ENCODE results near the gene GJC2.
A peak's percentile ranks its signal among the peaks of the same experiment; 100 is the strongest.

Gene GJC2

GRCh38 chr1:228136901-228137300, 12.8 kb upstream of the GJC2 start:
- Histone ChIP-seq H3K27ac (no peak overlapping the region), H3K27me3 (replicated peaks) (peaks cover 4% of the 10 kb centered on the region), H3K36me3 (replicated peaks) (peaks cover 1% of the 10 kb centered on the region), H3K4me3 (ENCODE audit: low read depth, low read length) (no peak overlapping the region)
- DNase-seq = no peak
- in situ Hi-C loops (cut with HindIII; ENCODE audit: low pct_ligation_motif_present, low sequenced_read_pairs) = no loop called here
- TF ChIP-seq, protein P1, sequence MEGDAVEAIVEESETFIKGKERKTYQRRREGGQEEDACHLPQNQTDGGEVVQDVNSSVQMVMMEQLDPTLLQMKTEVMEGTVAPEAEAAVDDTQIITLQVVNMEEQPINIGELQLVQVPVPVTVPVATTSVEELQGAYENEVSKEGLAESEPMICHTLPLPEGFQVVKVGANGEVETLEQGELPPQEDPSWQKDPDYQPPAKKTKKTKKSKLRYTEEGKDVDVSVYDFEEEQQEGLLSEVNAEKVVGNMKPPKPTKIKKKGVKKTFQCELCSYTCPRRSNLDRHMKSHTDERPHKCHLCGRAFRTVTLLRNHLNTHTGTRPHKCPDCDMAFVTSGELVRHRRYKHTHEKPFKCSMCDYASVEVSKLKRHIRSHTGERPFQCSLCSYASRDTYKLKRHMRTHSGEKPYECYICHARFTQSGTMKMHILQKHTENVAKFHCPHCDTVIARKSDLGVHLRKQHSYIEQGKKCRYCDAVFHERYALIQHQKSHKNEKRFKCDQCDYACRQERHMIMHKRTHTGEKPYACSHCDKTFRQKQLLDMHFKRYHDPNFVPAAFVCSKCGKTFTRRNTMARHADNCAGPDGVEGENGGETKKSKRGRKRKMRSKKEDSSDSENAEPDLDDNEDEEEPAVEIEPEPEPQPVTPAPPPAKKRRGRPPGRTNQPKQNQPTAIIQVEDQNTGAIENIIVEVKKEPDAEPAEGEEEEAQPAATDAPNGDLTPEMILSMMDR (IDR thresholded peaks at IDR 0.05; ENCODE audit: low read depth, low read length, missing control alignments) = no peak

- no peak for DNase-seq
- H3K27me3 ChIP-seq (replicated peaks) = peaks cover 4% of the 10 kb centered on the region
- peaks cover 5% of the 10 kb centered on the region for H3K36me3 ChIP-seq (replicated peaks)
- peak overlapping the region; percentile 89 for H3K27ac ChIP-seq
- H3K4me3 ChIP-seq (ENCODE audit: low read depth, low read length) = peak overlapping the region; percentile 93
- in situ Hi-C loops (cut with HindIII; ENCODE audit: low pct_ligation_motif_present, low sequenced_read_pairs) = no loop called here
- TF ChIP-seq, protein P1 (IDR thresholded peaks at IDR 0.05; ENCODE audit: low read depth, low read length, missing control alignments) = no peak
Measured at GRCh38 chr1:228139406-228139930, 10.3 kb upstream of the GJC2 start.

GRCh38 chr1:228139931-228140723, 9.6 kb upstream of the GJC2 start, which contains the start of gene GUK1:
Gene GUK1 (plus strand): TSS chr1:228140279. CDS start chr1:228140303, 24 bp downstream.
- peak within 1 kb of the TSS; percentile 89 for H3K27ac ChIP-seq
- H3K36me3 ChIP-seq (replicated peaks) = peaks cover 5% of the 10 kb centered on the region
- in situ Hi-C loops (cut with HindIII; ENCODE audit: low pct_ligation_motif_present, low sequenced_read_pairs) = no loop called here
- peak; percentile 100 for DNase-seq
- H3K27me3 ChIP-seq (replicated peaks) = peaks cover 4% of the 10 kb centered on the region
- peak within 1 kb of the TSS; percentile 93 for H3K4me3 ChIP-seq (ENCODE audit: low read depth, low read length)
- TF ChIP-seq, protein P1 (IDR thresholded peaks at IDR 0.05; ENCODE audit: low read depth, low read length, missing control alignments) = peak; percentile 20

- in situ Hi-C loops (cut with HindIII; ENCODE audit: low pct_ligation_motif_present, low sequenced_read_pairs) = no loop called here
- H3K4me3 ChIP-seq (ENCODE audit: low read depth, low read length) = peak overlapping the region; percentile 93
Measured at GRCh38 chr1:228140724-228141225, 9.0 kb upstream of the GJC2 start.

DNA sequence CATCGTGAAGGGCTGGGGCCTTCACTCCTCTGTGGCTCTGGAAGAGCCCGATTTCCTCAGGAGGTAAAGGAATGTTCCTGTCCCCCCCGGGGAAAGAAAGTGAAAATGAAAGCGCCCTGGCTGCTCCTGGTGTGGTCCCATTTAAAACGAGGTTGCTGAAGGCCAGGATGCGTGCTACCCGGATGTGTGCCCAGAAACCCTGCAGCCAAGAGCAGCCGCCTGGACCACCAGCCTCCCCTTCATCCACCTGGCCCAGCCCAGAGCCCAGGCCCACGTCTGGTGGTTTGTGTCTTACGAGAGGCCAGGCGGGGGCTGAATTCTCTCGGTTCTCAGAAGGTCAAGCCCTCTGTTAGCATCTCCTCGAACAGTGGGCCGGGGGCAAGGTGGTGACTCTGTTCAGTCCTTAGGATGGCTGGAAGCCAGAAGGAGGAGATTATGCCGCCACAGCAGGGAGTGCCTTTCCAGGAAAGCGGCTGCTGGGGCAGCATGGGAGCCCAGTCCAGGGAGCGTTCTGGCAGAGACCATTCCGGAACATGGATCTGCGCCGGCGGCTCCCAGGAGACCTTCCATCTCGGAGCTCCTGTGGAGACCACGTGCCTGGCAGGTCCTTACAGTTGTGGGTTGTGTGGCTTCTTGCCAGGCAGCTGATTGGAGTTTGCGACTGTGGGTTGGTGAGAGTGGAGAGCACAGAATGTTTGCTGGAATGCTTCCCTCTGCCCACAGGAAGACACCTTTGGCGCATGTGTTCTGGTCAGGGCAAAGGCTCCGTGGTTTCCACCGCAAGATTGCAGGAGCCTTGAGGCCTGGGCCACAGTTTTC, 8.3 kb upstream of the GJC2 start:
- Histone ChIP-seq H3K27ac (peak overlapping the region; percentile 89), H3K4me3 (ENCODE audit: low read depth, low read length) (peak overlapping the region; percentile 93), H3K36me3 (replicated peaks) (peaks cover 5% of the 10 kb centered on the region), H3K27me3 (replicated peaks) (no peaks in the 10 kb centered on the region)
- DNase-seq = no peak
- TF ChIP-seq, protein P1 (IDR thresholded peaks at IDR 0.05; ENCODE audit: low read depth, low read length, missing control alignments) = no peak
- in situ Hi-C loops (cut with HindIII; ENCODE audit: low pct_ligation_motif_present, low sequenced_read_pairs) = no loop called here

More at GRCh38 chr1:228140724-228141225, 9.0 kb upstream of the GJC2 start:
- TF ChIP-seq, protein P1 (IDR thresholded peaks at IDR 0.05; ENCODE audit: low read depth, low read length, missing control alignments) = no peak
- H3K36me3 ChIP-seq (replicated peaks) = peaks cover 5% of the 10 kb centered on the region
- peak overlapping the region; percentile 89 for H3K27ac ChIP-seq
- DNase-seq = no peak
- peaks cover 4% of the 10 kb centered on the region for H3K27me3 ChIP-seq (replicated peaks)

Data from brain microvascular endothelial cell (primary cell).